HepG2 (cell line): ENCODE data around the gene DOHH. TPM values are rescaled to one million over a fixed set of nuclear protein-coding genes. Genes with fewer than 3 reads are reported as not detected.
A peak's percentile ranks its signal among the peaks of the same experiment; 100 is the strongest.

Source experiments
- AGO1 ChIP-seq: fragments of 200-400 bp; formaldehyde crosslinking; IDR thresholded peaks from 2 replicates; pipeline ENCODE4 v1.6.1; 2017; ENCODE audit warnings: mild to moderate bottlenecking, low read depth, low read length, moderate library complexity; ENCODE audit not compliant: poor library complexity, severe bottlenecking
- ARHGAP35 ChIP-seq: sonication (generic); formaldehyde crosslinking; IDR thresholded peaks from 2 replicates; pipeline ENCODE4 v1.9.0; 2022; ENCODE audit warnings: mild to moderate bottlenecking, inconsistent platforms, moderate library complexity, missing genetic modification reagents, borderline replicate concordance
- CBX5 ChIP-seq: sonication (generic); formaldehyde crosslinking; IDR thresholded peaks from 2 replicates; pipeline ENCODE4 v1.4.0; 2020; ENCODE audit warnings: missing genetic modification reagents, borderline replicate concordance
- CERS6 ChIP-seq: sonication (generic); formaldehyde crosslinking; IDR thresholded peaks from 2 replicates; pipeline ENCODE4 v1.5.0; 2020; ENCODE audit warnings: missing genetic modification reagents
- CHD4 ChIP-seq: fragments of 200-600 bp; sonication (generic); IDR thresholded peaks from 2 replicates; pipeline ENCODE4 v1.7.0; 2017; ENCODE audit warnings: mild to moderate bottlenecking, low read length, borderline replicate concordance
- FOSL2 ChIP-seq: sonication (generic); formaldehyde crosslinking; IDR thresholded peaks from 2 replicates; pipeline ENCODE4 v1.4.0; 2020; ENCODE audit warnings: missing genetic modification reagents
- NCOA1 ChIP-seq: sonication (generic); formaldehyde crosslinking; IDR thresholded peaks from 2 replicates; pipeline ENCODE4 v1.9.0; 2021; ENCODE audit warnings: missing genetic modification reagents
- NR1H2 ChIP-seq: sonication (generic); formaldehyde crosslinking; IDR thresholded peaks from 2 replicates; pipeline ENCODE4 v1.8.1; 2022; ENCODE audit warnings: low read depth, missing genetic modification reagents, borderline replicate concordance
- PCBP1 ChIP-seq: fragments of 200-400 bp; formaldehyde crosslinking; IDR thresholded peaks from 2 replicates; pipeline ENCODE4 v1.6.1; 2017; ENCODE audit warnings: mild to moderate bottlenecking, low read depth, low read length, borderline replicate concordance
- PHF5A ChIP-seq: IDR thresholded peaks from one replicate; pipeline ENCODE4 v1.6.1; 2018; ENCODE audit warnings: low read depth, missing genetic modification reagents; ENCODE audit not compliant: unreplicated experiment
- POGZ ChIP-seq: sonication (generic); formaldehyde crosslinking; IDR thresholded peaks from 2 replicates; pipeline ENCODE4 v1.4.0; 2020; ENCODE audit warnings: mild to moderate bottlenecking, missing genetic modification reagents
- PRDM10 ChIP-seq: sonication (generic); formaldehyde crosslinking; IDR thresholded peaks from 2 replicates; pipeline ENCODE4 v1.4.0; 2020; ENCODE audit warnings: low read depth, missing genetic modification reagents
- RAD21 ChIP-seq: fragments of 450-650 bp; formaldehyde crosslinking; IDR thresholded peaks from 2 replicates; pipeline ENCODE4 v1.5.0; 2020; ENCODE audit warnings: mild to moderate bottlenecking
- SNAI1 ChIP-seq: sonication (generic); formaldehyde crosslinking; IDR thresholded peaks from 2 replicates; pipeline ENCODE4 v1.5.0; 2020; ENCODE audit warnings: mild to moderate bottlenecking, missing genetic modification reagents, borderline replicate concordance
- SP4 ChIP-seq: sonication (generic); formaldehyde crosslinking; IDR thresholded peaks from 2 replicates; pipeline ENCODE4 v1.8.1; 2023; ENCODE audit warnings: mild to moderate bottlenecking, missing genetic modification reagents
- ZFP36 ChIP-seq: fragments of 150-350 bp; IDR thresholded peaks from 2 replicates; pipeline ENCODE4 v1.6.1; 2018; ENCODE audit warnings: borderline replicate concordance, low read length, low read depth; ENCODE audit not compliant: partially characterized antibody
- ZFX ChIP-seq: sonication (generic); formaldehyde crosslinking; IDR thresholded peaks from 2 replicates; pipeline ENCODE4 v1.4.0; 2020; ENCODE audit warnings: mild to moderate bottlenecking, low read depth, missing genetic modification reagents, moderate library complexity
- ZNF18 ChIP-seq: sonication (generic); formaldehyde crosslinking; IDR thresholded peaks from 2 replicates; pipeline ENCODE4 v1.8.0; 2022; ENCODE audit warnings: mild to moderate bottlenecking, missing genetic modification reagents; ENCODE audit not compliant: insufficient replicate concordance
- ZNF343 ChIP-seq: sonication (generic); formaldehyde crosslinking; IDR thresholded peaks from 2 replicates; pipeline ENCODE4 v1.4.0; 2020; ENCODE audit warnings: mild to moderate bottlenecking, missing genetic modification reagents
- ZNF605 ChIP-seq: sonication (generic); formaldehyde crosslinking; IDR thresholded peaks from 2 replicates; pipeline ENCODE4 v1.8.0; 2022; ENCODE audit warnings: mild to moderate bottlenecking, missing genetic modification reagents
- polyA plus RNA-seq, 8 experiments: library from polyadenylated mRNA; depleted of rRNA in 3 of 8; stranded (reverse) in 7 of 8; unstranded in 1 of 8; fragments of >200 nt; fragmentation: Illumina TruSeq in 4 of 8; extraction: Trizol in 4 of 8; gene quantifications; 2 replicates each; pipeline versions ENCODE4 v1.2.1 to v1.2.3, GENCODE V29; 2011 to 2016; ENCODE audit warnings: low read depth in 4 of 8, missing spikeins in 1 of 8, mixed read lengths in 1 of 8; ENCODE audit not compliant: insufficient read depth in 1 of 8
- total RNA-seq, 5 experiments: library from RNA; depleted of rRNA; stranded (reverse); fragments of >200 nt; fragmentation: Illumina TruSeq; extraction: Trizol; gene quantifications; 2 replicates each; pipeline ENCODE4 v1.2.3, GENCODE V29; 2016; ENCODE audit warnings: low read depth in 1 of 5
- TF ChIP-seq, protein P1 (sequence below): sonication (generic); formaldehyde crosslinking; IDR thresholded peaks from 2 replicates; pipeline ENCODE4 v1.4.0; 2020; ENCODE audit warnings: missing genetic modification reagents, mild to moderate bottlenecking, borderline replicate concordance

DOHH gene
- total and polyA plus RNA-seq, 2 of the 13 experiments (the other 11 are each of a cell fraction or from before 2014, with no cell fraction given) = 3.5 to 13.7 TPM

DNA sequence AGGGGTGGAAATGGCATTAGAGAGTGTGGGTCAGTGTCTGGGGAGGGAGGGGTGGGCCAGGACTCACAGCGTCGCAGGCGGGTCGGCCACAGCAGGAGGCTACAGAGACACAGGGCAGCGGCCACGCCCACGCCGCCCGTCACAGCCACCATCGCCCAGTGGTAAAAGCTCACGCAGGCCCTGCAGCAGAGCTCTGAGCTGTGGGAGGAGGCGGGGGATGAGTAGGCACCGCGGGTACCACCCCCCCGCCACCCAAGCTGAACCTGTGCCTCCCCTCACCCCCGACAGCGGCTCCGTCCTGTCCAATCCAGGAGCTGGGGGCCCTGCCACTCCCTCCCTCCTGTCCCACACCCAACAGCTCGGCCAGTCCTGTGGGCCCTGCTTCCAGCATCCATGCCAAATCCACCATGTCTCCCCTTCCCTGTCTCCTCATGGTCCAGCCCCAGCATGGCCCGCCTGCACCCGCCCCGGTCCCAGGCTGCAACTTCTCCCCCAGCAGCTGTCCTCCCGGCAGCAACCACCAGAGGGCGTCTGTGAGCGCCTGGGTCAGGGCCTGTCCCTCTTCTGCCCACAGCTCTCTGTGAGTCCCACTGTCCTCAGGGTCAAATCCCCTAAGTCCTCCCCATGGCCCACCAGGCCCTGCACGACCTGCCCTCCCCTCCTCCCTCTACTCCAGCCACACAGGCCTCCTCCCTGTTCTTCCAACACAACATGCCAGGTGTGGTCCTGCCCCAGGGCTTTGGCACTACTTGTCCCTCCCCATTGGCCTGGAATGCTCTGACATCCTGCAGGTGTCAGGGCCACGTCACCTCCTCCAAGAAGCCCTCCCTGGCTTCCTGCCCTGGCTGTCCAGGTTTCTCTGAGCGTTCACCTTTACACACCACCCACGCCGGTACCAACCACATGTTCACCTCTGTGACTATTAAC is 44.5 kb upstream of the DOHH start (continued):
- TF ChIP-seq CERS6 (CRISPR knock-in tag) (no peak), POGZ (CRISPR knock-in tag) (no peak), ARHGAP35 (no peak), ZNF18 (CRISPR knock-in tag) (no peak), SP4 (CRISPR knock-in tag) (no peak), AGO1 (no peak), ZFP36 (no peak), SNAI1 (CRISPR knock-in tag) (no peak), CHD4 (no peak), PRDM10 (CRISPR knock-in tag) (no peak), ZFX (CRISPR knock-in tag) (no peak), ZNF343 (CRISPR knock-in tag) (no peak), ZNF605 (CRISPR knock-in tag) (no peak), NR1H2 (no peak), NCOA1 (CRISPR knock-in tag) (no peak), PHF5A (peak; percentile 48), FOSL2 (CRISPR knock-in tag) (0 out of 2 replicates have a peak, but pooled peaks have one; percentile 25), CBX5 (CRISPR knock-in tag) (peak; percentile 17; the same call in 1 of the 2 replicates), RAD21 (CRISPR knock-in tag) (peak; percentile 82), PCBP1 (0 out of 2 replicates have a peak, but pooled peaks have one; percentile 70)
- TF ChIP-seq, protein P1, sequence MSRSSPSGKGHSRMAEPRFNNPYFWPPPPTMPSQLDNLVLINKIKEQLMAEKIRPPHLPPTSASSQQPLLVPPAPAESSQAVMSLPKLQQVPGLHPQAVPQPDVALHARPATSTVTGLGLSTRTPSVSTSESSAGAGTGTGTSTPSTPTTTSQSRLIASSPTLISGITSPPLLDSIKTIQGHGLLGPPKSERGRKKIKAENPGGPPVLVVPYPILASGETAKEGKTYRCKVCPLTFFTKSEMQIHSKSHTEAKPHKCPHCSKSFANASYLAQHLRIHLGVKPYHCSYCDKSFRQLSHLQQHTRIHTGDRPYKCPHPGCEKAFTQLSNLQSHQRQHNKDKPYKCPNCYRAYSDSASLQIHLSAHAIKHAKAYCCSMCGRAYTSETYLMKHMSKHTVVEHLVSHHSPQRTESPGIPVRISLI (CRISPR knock-in tag) = no peak
